ENCODE measurements around the gene TNFRSF19. TPM values are rescaled to one million over a fixed set of nuclear protein-coding genes. Genes with fewer than 3 reads are reported as not detected.
A peak's percentile ranks its signal among the peaks of the same experiment; 100 is the strongest.

The TNFRSF19 gene
- total RNA-seq, 4 donors from 2014 or later: 5.2 to 9.5 (median 7.2) TPM

GRCh38 chr13:23654111-23655110 is 84.2 kb downstream of the TNFRSF19 start:
- no peak for DNase-seq
- TF ChIP-seq POLR2A (IDR thresholded peaks at IDR 0.05): no peak
- TF ChIP-seq, protein P1, sequence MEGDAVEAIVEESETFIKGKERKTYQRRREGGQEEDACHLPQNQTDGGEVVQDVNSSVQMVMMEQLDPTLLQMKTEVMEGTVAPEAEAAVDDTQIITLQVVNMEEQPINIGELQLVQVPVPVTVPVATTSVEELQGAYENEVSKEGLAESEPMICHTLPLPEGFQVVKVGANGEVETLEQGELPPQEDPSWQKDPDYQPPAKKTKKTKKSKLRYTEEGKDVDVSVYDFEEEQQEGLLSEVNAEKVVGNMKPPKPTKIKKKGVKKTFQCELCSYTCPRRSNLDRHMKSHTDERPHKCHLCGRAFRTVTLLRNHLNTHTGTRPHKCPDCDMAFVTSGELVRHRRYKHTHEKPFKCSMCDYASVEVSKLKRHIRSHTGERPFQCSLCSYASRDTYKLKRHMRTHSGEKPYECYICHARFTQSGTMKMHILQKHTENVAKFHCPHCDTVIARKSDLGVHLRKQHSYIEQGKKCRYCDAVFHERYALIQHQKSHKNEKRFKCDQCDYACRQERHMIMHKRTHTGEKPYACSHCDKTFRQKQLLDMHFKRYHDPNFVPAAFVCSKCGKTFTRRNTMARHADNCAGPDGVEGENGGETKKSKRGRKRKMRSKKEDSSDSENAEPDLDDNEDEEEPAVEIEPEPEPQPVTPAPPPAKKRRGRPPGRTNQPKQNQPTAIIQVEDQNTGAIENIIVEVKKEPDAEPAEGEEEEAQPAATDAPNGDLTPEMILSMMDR (IDR thresholded peaks at IDR 0.05): no peak
- WGBS, 2 donors: 45 to 69% methylated on average over 4 to 6 of the region's 11 CpGs

DNA sequence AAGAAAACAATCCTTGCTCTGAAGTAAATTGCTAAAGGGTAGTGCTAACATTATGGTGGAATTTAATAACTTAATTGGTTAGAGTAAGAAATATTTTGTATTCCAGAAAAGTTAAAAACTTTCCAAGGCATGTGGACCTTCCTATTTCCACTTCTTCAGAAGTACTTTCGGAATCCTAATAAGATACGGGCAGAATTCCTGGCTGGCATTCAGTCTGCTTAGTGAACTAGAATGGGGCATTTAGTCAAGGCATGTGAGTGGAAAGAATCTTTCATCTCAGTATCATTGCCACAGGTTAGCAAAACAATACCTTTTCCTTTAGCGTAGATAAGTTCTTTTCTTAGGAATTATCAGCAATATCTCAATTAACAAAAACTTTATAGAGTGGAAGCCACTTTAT is 85.1 kb downstream of the TNFRSF19 start:
- Histone ChIP-seq H3K4me3 (no peak overlapping the region), H3K4me1 (peaks cover 9 to 42% (median 13%) of the 10 kb centered on the region in 3 donors), H3K36me3 (peaks cover 0 to 2% (median 0%) of the 10 kb centered on the region in 3 donors), H3K9me3 (no peaks in the 10 kb centered on the region), H3K27me3 (no peaks in the 10 kb centered on the region), H3K27ac (no peak overlapping the region)
- TF ChIP-seq, protein P1 (IDR thresholded peaks at IDR 0.05): no peak
- TF ChIP-seq POLR2A (IDR thresholded peaks at IDR 0.05): no peak
- no peak for DNase-seq
- WGBS, 2 donors: 77 to 87% methylated on average over 3 of the region's 3 CpGs
- intact Hi-C loops (cut with DNase I): no loop called here

More at GRCh38 chr13:23654111-23655110, 84.2 kb downstream of the TNFRSF19 start:
- Histone ChIP-seq H3K27me3 (no peaks in the 10 kb centered on the region), H3K4me3 (no peak overlapping the region), H3K4me1 (peaks cover 9 to 42% (median 13%) of the 10 kb centered on the region in 3 donors), H3K27ac (peak overlapping the region; percentile 37 to 60 (median 49)), H3K9me3 (no peaks in the 10 kb centered on the region), H3K36me3 (no peaks in the 10 kb centered on the region)
- intact Hi-C loops (cut with DNase I): no loop called here

DNA sequence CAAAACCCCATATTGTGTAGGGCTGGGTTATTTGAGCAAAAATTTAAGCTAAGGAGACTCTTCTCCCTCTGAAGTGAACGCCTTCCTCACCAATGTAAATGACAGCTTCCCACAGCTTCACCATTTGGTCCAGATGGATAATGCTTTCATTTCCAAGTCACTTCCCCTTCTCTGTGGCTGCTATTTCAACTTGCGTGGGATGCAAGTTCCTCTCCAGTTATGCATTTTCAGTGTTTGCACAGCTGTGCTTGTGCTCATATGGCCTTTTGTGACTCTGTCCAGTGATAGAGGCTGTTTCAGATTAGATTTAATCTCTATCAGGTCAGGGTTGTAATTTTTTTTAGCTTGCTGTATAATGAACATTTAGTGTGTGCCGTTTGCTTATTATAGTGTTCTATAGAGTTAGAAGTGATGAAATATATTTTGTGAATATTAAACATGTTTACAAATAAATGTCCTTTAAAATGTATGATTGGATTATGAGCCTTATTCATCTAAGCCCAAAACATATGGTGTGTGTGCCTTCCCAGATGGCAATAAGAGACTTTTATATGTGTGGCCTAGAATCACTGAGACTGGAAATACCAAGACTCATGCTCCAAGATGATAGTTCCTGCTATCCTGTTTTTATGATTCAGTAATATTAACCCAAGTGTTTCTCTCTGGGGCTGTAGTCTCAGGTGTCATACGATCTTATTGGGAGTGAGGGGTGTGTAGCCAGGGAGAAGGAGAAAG is 86.6 kb downstream of the TNFRSF19 start:
- Histone ChIP-seq H3K36me3 (peaks cover 0 to 11% (median 0%) of the 10 kb centered on the region in 3 donors), H3K4me1 (peaks cover 9 to 33% (median 13%) of the 10 kb centered on the region in 3 donors), H3K27me3 (no peaks in the 10 kb centered on the region), H3K9me3 (no peaks in the 10 kb centered on the region), H3K4me3 (no peak overlapping the region), H3K27ac (peak overlapping the region in 3 of 4 donors; percentile 27 to 38 (median 32))
- intact Hi-C loops (cut with DNase I): no loop called here
- TF ChIP-seq, protein P1 (IDR thresholded peaks at IDR 0.05): no peak
- no peak for TF ChIP-seq POLR2A (IDR thresholded peaks at IDR 0.05)
- WGBS, 2 donors: 59 to 70% methylated on average over 4 of the region's 4 CpGs
- DNase-seq: no peak

DNA sequence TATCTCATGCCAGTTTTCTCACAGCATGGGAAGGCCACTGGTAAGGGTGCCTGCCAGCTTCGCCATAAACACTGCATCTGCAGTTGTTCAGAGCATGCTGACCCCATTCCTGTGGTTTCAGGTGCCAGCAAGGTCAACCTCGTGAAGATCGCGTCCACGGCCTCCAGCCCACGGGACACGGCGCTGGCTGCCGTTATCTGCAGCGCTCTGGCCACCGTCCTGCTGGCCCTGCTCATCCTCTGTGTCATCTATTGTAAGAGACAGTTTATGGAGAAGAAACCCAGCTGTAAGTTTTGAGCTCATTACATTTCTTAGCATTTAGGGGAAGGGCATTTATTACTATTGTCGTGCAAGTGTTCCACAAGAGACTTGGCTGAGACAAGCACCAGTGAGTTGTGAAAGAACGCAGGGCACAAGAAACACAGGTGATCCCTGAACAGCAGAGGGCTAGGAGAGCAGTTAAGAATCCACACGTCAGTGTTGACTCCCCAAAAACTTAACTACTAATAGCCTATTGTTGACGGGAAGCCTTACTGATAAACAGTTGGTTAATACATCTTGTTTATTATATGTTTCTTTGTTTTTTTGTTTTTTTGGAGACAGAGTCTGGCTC is 88.8 kb downstream of the TNFRSF19 start:
- Histone ChIP-seq H3K27me3 (no peaks in the 10 kb centered on the region), H3K36me3 (peaks cover 0 to 11% (median 0%) of the 10 kb centered on the region in 3 donors), H3K4me1 (peaks cover 4 to 20% (median 7%) of the 10 kb centered on the region in 3 donors), H3K27ac (peak overlapping the region in 3 of 4 donors; percentile 17 to 62 (median 42)), H3K4me3 (no peak overlapping the region), H3K9me3 (no peaks in the 10 kb centered on the region)
- intact Hi-C loops (cut with DNase I): no loop called here
- no peak for DNase-seq
- no peak for TF ChIP-seq POLR2A (IDR thresholded peaks at IDR 0.05)
- TF ChIP-seq, protein P1 (IDR thresholded peaks at IDR 0.05): no peak
- 67 to 79% methylated on average over 12 to 13 of the region's 15 CpGs for WGBS, 2 donors
